Gastroesophageal sphincter (tissue), 3 donors: Measurements from ENCODE around the gene AGAP9.
"Not testable (repeated sequence)": the region's sequence is repeated elsewhere in the genome, so short reads cannot be mapped to it uniquely, and the experiment has no call there.

Experiments
- EP300 ChIP-seq: sonication (generic); formaldehyde crosslinking; IDR thresholded peaks from one replicate; pipeline ENCODE4 v1.6.1; 2017; ENCODE audit warnings: antibody characterized with exemption, mild to moderate bottlenecking
- TF ChIP-seq, protein P1 (sequence below), 4 experiments: fragments of 200-600 bp in 2 of 4; fragments of 450-650 bp in 2 of 4; sonication (generic) in 1 of 4; IDR thresholded peaks; one replicate each; pipeline ENCODE4 v1.5.1; 2017 to 2019; ENCODE audit warnings: antibody characterized with exemption in 4 of 4, mild to moderate bottlenecking in 2 of 4, moderate library complexity in 2 of 4

DNA sequence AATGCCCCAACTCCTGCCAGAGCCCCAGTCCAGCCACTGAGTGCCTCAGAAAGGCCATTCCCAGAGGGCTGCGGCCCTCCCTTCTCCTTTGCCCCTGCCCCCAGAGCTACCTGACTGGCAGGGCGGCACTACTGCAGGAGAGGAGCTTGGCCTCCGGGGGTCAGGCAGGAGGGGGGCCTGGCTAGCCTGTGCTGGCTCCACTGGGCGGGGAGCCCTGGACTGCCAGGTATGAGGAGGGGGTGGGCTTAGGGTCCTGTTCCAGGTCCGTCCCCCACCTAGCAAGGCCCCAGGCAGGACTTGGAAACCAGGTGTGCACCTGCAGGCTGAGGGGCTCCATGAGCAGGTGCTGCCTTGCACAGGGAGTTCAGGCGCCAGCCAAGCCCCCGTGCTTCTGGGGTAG is 43.3 kb upstream of the AGAP9 start:
- TF ChIP-seq, protein P1, sequence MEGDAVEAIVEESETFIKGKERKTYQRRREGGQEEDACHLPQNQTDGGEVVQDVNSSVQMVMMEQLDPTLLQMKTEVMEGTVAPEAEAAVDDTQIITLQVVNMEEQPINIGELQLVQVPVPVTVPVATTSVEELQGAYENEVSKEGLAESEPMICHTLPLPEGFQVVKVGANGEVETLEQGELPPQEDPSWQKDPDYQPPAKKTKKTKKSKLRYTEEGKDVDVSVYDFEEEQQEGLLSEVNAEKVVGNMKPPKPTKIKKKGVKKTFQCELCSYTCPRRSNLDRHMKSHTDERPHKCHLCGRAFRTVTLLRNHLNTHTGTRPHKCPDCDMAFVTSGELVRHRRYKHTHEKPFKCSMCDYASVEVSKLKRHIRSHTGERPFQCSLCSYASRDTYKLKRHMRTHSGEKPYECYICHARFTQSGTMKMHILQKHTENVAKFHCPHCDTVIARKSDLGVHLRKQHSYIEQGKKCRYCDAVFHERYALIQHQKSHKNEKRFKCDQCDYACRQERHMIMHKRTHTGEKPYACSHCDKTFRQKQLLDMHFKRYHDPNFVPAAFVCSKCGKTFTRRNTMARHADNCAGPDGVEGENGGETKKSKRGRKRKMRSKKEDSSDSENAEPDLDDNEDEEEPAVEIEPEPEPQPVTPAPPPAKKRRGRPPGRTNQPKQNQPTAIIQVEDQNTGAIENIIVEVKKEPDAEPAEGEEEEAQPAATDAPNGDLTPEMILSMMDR (IDR thresholded peaks at IDR 0.05): not testable (repeated sequence)
- TF ChIP-seq EP300: not testable (repeated sequence)
